ENCODE results near the gene SFT2D1.
A peak's percentile ranks its signal among the peaks of the same experiment; 100 is the strongest.

SFT2D1 gene

DNA sequence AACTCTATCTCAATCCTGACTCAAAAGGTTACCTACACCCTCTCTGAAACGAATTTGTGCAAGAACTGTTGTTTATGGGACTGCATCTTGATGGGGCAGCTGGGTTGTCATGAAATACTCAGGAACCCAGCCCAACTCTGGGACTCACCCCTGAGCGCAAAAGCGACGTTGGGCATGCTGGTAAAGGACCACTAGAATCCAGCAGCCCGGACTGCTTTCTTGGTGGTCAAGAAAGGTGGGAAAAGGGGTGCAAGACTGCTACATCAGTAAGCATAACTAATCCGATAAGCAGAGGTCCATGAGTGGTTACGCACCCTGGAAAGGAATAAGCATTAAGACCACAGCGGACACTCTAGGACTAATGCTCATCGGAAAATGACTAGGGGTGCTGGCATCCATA, 27.9 kb downstream of the SFT2D1 start:
- H3K36me3 Mint-ChIP-seq (ENCODE audit: low read depth): no peaks in the 10 kb centered on the region
- H3K4me3 Mint-ChIP-seq: no peak overlapping the region
- peaks cover 32% of the 10 kb centered on the region for H3K4me1 Mint-ChIP-seq
- H3K9me3 Mint-ChIP-seq: no peaks in the 10 kb centered on the region
- no peak overlapping the region for H3K27ac Mint-ChIP-seq
- TF ChIP-seq, protein P1, sequence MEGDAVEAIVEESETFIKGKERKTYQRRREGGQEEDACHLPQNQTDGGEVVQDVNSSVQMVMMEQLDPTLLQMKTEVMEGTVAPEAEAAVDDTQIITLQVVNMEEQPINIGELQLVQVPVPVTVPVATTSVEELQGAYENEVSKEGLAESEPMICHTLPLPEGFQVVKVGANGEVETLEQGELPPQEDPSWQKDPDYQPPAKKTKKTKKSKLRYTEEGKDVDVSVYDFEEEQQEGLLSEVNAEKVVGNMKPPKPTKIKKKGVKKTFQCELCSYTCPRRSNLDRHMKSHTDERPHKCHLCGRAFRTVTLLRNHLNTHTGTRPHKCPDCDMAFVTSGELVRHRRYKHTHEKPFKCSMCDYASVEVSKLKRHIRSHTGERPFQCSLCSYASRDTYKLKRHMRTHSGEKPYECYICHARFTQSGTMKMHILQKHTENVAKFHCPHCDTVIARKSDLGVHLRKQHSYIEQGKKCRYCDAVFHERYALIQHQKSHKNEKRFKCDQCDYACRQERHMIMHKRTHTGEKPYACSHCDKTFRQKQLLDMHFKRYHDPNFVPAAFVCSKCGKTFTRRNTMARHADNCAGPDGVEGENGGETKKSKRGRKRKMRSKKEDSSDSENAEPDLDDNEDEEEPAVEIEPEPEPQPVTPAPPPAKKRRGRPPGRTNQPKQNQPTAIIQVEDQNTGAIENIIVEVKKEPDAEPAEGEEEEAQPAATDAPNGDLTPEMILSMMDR (IDR thresholded peaks at IDR 0.05; ENCODE audit: unreplicated experiment in 3 of 3): no peak
- peaks cover 22% of the 10 kb centered on the region for H3K27me3 Mint-ChIP-seq (ENCODE audit: low read depth)

DNA sequence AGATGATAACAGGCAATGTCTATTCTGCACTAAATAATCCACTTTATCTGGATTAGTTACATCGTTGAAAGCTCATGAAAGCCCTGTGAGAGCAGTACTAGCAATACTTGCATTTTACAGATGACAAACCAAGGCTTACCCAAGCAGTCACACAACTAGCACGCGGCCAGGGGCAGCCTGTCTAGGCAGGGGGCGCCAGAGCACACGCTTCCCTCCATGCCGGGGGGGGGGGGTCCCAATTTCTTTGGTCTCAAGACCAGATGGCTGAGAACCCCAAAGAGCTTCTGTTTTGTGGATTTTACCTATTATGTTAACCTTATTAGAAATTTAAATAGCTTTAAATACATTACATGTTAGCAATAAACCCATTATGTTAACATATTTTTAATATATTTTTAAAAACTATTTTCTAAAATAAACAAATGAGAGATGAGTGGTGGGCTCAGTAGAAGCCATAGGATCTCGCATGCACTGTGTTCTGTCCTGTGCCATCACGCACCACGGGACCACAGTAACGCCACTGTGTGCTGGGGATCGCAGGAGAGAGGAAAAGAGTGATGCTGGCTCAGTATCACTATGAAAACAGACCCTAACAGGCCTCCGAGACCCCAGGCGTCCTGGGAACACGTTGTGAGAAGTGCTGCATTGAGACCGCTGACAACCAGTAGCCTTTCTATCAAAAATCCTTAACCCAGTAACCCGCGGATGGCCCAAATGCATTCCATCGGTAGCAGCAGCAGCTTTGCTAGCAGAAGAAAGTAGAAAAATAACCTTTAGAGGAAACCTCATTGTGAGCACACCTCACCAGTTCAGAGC, 28.9 kb downstream of the SFT2D1 start:
- no peaks in the 10 kb centered on the region for H3K36me3 Mint-ChIP-seq (ENCODE audit: low read depth)
- H3K9me3 Mint-ChIP-seq: no peaks in the 10 kb centered on the region
- TF ChIP-seq, protein P1 (IDR thresholded peaks at IDR 0.05; ENCODE audit: unreplicated experiment in 3 of 3): peak; percentile 53 to 61 (median 59)
- H3K4me1 Mint-ChIP-seq: peaks cover 22% of the 10 kb centered on the region
- peaks cover 32% of the 10 kb centered on the region for H3K27me3 Mint-ChIP-seq (ENCODE audit: low read depth)
- H3K4me3 Mint-ChIP-seq: no peak overlapping the region
- H3K27ac Mint-ChIP-seq: no peak overlapping the region

DNA sequence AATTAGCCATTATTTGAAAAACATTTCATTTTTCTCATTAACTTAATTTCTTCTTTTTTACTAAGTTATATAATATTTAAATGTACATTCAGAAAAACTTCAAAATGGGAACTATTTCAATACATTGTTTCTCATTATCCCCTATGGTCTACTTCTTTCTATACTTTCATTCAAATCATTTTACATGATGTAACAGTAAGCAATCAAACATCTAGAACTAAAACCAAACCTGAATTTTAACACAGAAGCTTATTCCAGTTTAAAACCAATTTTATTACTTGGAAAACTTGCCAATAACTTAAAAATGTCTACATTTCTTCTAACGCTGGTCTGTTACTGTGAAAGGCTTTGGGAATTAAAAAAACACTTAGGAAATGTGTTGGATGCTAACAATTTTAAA, 29.5 kb downstream of the SFT2D1 start:
- Mint-ChIP-seq H3K27me3 (ENCODE audit: low read depth) (peaks cover 33% of the 10 kb centered on the region), H3K4me3 (no peak overlapping the region), H3K27ac (no peak overlapping the region), H3K9me3 (no peaks in the 10 kb centered on the region), H3K36me3 (ENCODE audit: low read depth) (no peaks in the 10 kb centered on the region), H3K4me1 (peaks cover 15% of the 10 kb centered on the region)
- TF ChIP-seq, protein P1 (IDR thresholded peaks at IDR 0.05; ENCODE audit: unreplicated experiment in 3 of 3): no peak

DNA sequence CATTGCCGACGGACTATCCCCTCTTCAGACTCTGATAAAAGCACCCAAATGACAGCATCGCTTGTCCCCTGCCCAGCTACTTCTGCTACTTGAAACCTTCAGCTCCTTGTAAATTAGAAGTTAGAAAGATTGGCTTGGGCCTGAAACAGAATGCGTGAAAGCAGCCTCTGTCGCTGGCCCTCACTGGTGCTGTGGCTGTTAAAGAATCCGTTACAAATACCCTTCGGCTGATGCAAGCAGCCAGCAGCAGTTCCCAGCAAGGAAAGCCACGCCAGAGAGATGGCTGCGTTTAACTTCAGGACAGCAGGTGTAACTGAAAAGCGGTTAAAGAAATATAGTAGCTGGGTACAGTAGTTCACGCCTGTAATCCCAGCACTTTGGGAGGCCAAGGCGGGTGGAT, 31.7 kb downstream of the SFT2D1 start:
- Mint-ChIP-seq H3K9me3 (no peaks in the 10 kb centered on the region), H3K27me3 (ENCODE audit: low read depth) (peaks cover 42% of the 10 kb centered on the region), H3K36me3 (ENCODE audit: low read depth) (no peaks in the 10 kb centered on the region), H3K27ac (no peak overlapping the region), H3K4me3 (no peak overlapping the region), H3K4me1 (peaks cover 5% of the 10 kb centered on the region)
- TF ChIP-seq, protein P1 (IDR thresholded peaks at IDR 0.05; ENCODE audit: unreplicated experiment in 3 of 3): no peak

DNA sequence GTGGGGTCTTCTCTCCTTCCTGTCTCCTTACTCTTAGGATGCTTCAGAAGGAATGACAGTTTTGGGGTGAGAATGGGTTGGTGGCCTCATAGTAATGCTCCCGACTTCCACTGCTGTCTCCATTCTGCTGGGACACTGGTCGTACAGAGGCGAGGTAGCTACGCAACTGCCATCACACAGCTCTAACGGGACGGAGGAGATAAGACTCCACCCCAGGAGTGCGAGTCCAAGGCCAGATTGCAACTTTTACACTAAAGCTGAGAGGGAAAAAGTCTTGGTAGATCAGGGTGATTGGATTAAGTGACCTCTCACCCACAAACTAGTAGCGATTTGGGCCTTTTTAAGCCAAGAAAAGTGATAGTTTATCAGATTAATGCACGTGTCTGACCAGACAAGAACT, 32.4 kb downstream of the SFT2D1 start:
- no peak overlapping the region for H3K27ac Mint-ChIP-seq
- H3K4me1 Mint-ChIP-seq: peaks cover 10% of the 10 kb centered on the region
- H3K9me3 Mint-ChIP-seq: no peaks in the 10 kb centered on the region
- H3K36me3 Mint-ChIP-seq (ENCODE audit: low read depth): no peaks in the 10 kb centered on the region
- TF ChIP-seq, protein P1 (IDR thresholded peaks at IDR 0.05; ENCODE audit: unreplicated experiment in 3 of 3): no peak
- peaks cover 49% of the 10 kb centered on the region for H3K27me3 Mint-ChIP-seq (ENCODE audit: low read depth)
- H3K4me3 Mint-ChIP-seq: peak overlapping the region; percentile 15 to 48 (median 32)
